Trophoblast cell (in vitro differentiated cells and primary cell): ENCODE measurements around the gene FOXRED1.

Source experiments
- DNase-seq, 2 donors: peaks; one replicate each; pipeline ENCODE4 v3.0.0-alpha.2; 2016
- H2AFZ ChIP-seq: 2 replicates; pipeline ENCODE4 v1.6.1; 2013; ENCODE audit warnings: low read length, moderate library complexity, mild to moderate bottlenecking; ENCODE audit not compliant: insufficient read depth, poor library complexity
- H2AK5ac ChIP-seq: 2 replicates; pipeline ENCODE4 v1.6.1; 2013; ENCODE audit warnings: mild to moderate bottlenecking, low read length
- H2BK120ac ChIP-seq: 2 replicates; pipeline ENCODE4 v1.6.1; 2013; ENCODE audit warnings: low read length, mild to moderate bottlenecking, moderate library complexity; ENCODE audit not compliant: insufficient read depth, poor library complexity
- H2BK12ac ChIP-seq: 2 replicates; pipeline ENCODE4 v1.6.1; 2013; ENCODE audit warnings: mild to moderate bottlenecking, low read length, moderate library complexity
- H2BK5ac ChIP-seq: 2 replicates; pipeline ENCODE4 v1.6.1; 2013; ENCODE audit warnings: low read length, low read depth, moderate library complexity, mild to moderate bottlenecking; ENCODE audit not compliant: poor library complexity
- H3K14ac ChIP-seq: 2 replicates; pipeline ENCODE4 v1.6.1; 2013; ENCODE audit warnings: mild to moderate bottlenecking, low read length
- H3K18ac ChIP-seq: 2 replicates; pipeline ENCODE4 v1.6.1; 2013; ENCODE audit warnings: mild to moderate bottlenecking, low read length
- H3K23ac ChIP-seq: 2 replicates; pipeline ENCODE4 v1.6.1; 2013; ENCODE audit warnings: low read length
- H3K27ac ChIP-seq: 2 replicates; pipeline ENCODE4 v1.5.1; 2013; ENCODE audit warnings: low read depth, mild to moderate bottlenecking, inconsistent platforms, low read length, moderate library complexity
- H3K27me3 ChIP-seq: 2 replicates; pipeline ENCODE4 v1.6.1; 2013; ENCODE audit warnings: inconsistent platforms, mild to moderate bottlenecking, low read length, moderate library complexity; ENCODE audit not compliant: insufficient read depth
- H3K36me3 ChIP-seq, 2 experiments: 1 replicate in 1 of 2; 2 replicates in 1 of 2; pipeline ENCODE4 v1.6.1; 2013; ENCODE audit warnings: low read length in 2 of 2, mild to moderate bottlenecking in 2 of 2, moderate library complexity in 1 of 2; ENCODE audit not compliant: insufficient read depth in 2 of 2, control insufficient read depth in 1 of 2
- H3K4ac ChIP-seq: 2 replicates; pipeline ENCODE4 v1.6.1; 2013; ENCODE audit warnings: low read depth, mild to moderate bottlenecking, low read length, moderate library complexity
- H3K4me1 ChIP-seq, 2 experiments: 1 replicate in 1 of 2; 2 replicates in 1 of 2; pipeline ENCODE4 v1.6.1; 2013; ENCODE audit warnings: low read length in 2 of 2, mild to moderate bottlenecking in 2 of 2, moderate library complexity in 1 of 2; ENCODE audit not compliant: insufficient read depth in 2 of 2, control insufficient read depth in 1 of 2
- H3K4me2 ChIP-seq: 2 replicates; pipeline ENCODE4 v1.6.1; 2013; ENCODE audit warnings: inconsistent platforms, mild to moderate bottlenecking, low read length, moderate library complexity
- H3K4me3 ChIP-seq: 2 replicates; pipeline ENCODE4 v1.5.1; 2013; ENCODE audit warnings: mild to moderate bottlenecking, low read depth, low read length, inconsistent platforms
- H3K79me1 ChIP-seq: one replicate; pipeline ENCODE4 v1.6.1; 2013; ENCODE audit warnings: low read length
- H3K79me2 ChIP-seq: 2 replicates; pipeline ENCODE4 v1.6.1; 2013; ENCODE audit warnings: low read length, mild to moderate bottlenecking; ENCODE audit not compliant: control insufficient read depth, insufficient read depth, poor library complexity
- H3K9ac ChIP-seq: 2 replicates; pipeline ENCODE4 v1.6.1; 2013; ENCODE audit warnings: mild to moderate bottlenecking, low read length
- H3K9me3 ChIP-seq: 2 replicates; pipeline ENCODE4 v1.6.1; 2013; ENCODE audit warnings: low read depth, mild to moderate bottlenecking, control low read depth, inconsistent platforms, low read length; ENCODE audit not compliant: insufficient read depth
- H4K12ac ChIP-seq: 2 replicates; pipeline ENCODE4 v1.6.1; 2013; ENCODE audit warnings: low read depth, mild to moderate bottlenecking, low read length, moderate library complexity
- H4K8ac ChIP-seq: 2 replicates; pipeline ENCODE4 v1.6.1; 2013; ENCODE audit warnings: low read depth, mild to moderate bottlenecking, low read length, moderate library complexity
- H4K91ac ChIP-seq: one replicate; pipeline ENCODE4 v1.6.1; 2013; ENCODE audit warnings: low read depth, mild to moderate bottlenecking, low read length, moderate library complexity
- WGBS: extraction: QIAGEN DNeasy Blood & Tissue Kit; methylation state at CpG from one replicate; pipeline ENCODE4 v1.1.7; 2013; ENCODE audit warnings: missing lambda C conversion rate; ENCODE audit not compliant: insufficient read length, insufficient coverage; ENCODE audit errors: extremely low coverage; 5-methylcytosine and 5-hydroxymethylcytosine counted together

The FOXRED1 gene

DNA sequence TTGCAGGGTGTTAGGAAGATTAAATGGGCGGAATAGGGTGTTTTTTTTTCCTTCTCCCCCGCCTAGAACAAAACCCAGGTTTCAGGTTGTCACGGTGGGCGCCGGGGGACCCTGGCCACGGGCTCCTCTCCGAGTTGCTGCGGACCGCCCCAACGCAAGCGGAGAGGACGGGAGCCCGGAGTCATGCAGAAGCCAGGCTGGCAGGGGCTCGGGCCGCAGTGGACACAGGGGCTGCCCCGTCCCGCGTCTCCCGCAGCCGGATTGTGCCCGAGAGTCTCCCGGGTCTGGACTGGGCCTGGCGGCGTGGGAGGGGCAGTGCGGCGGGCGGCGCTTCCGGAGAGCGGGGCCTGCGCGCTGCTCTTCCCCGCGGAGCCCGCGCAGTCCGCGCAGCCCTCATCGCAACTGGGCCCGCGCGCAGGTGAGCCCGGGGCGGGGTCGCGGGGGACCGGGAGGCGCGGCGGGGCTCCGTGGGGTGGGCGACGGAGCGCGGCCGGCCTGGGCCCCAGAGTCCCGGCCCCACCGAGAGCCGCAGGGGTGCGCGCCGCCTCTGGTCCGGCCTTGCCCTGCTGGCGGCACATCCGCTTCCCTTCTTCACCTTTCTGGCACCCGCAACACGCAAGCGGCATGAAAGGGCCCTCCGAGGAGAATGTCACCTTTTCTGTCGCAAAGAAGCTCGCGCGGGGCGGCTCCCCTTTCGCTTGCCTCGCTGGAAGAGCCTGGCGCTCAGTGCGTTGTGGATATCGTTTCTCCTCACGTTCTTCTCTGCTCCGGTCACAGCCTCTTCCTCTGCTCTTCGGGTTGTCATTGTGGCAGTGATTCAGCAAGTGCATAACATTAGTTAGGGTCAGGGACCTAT, 14.0 kb downstream of the FOXRED1 start, which contains the start of gene TIRAP:
TIRAP (plus strand) TSS at position 358 of the 856 bp plus-strand sequence. CDS start 7,802 bp downstream, outside the sequence.
- Histone ChIP-seq H4K8ac (peak within 1 kb of the TSS; percentile 98), H3K36me3 (no peaks in the 10 kb centered on the region), H3K14ac (peak within 1 kb of the TSS; percentile 95), H3K9me3 (no peaks in the 10 kb centered on the region), H3K4me3 (peak within 1 kb of the TSS; percentile 65), H3K23ac (peak within 1 kb of the TSS; percentile 1), H2AK5ac (peak within 1 kb of the TSS; percentile 91), H4K91ac (peak within 1 kb of the TSS; percentile 86), H3K27me3 (no peaks in the 10 kb centered on the region), H2BK5ac (peak within 1 kb of the TSS; percentile 45), H2BK120ac (peak within 1 kb of the TSS; percentile 60), H3K79me1 (peaks cover 8% of the 10 kb centered on the region), H2BK12ac (peak within 1 kb of the TSS; percentile 52), H4K12ac (peak within 1 kb of the TSS; percentile 98), H3K9ac (peak within 1 kb of the TSS; percentile 92), H3K4ac (peak within 1 kb of the TSS; percentile 91), H2AFZ (peak within 1 kb of the TSS; percentile 89), H3K4me1 (peaks cover 6 to 17% of the 10 kb centered on the region in 2 experiments), H3K4me2 (peak within 1 kb of the TSS; percentile 62), H3K27ac (no peak within 1 kb of the TSS), H3K18ac (peak within 1 kb of the TSS; percentile 94), H3K79me2 (peaks cover 6% of the 10 kb centered on the region)
- peak; percentile 39 to 66 for DNase-seq
- no CpG with 5 or more reads among the region's 82 CpGs for WGBS

DNA sequence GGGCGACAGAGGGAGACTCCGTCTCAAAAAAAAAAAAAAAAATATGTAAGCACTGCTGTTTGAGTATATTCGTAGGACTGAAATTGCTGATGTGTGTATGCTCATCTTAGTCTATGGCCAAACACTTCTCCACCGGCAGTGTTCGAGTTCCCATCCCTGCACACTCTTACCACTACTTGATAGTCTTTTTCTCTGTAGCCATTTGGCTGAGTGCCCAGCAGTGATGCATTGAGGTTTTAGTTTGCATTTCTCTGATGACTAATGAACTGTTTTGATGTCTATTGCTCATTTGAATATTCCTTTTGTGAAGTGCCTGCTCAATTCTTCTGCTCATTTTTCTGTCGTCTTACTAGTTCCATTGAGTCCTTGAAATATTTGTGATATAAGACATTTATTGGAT, 15.9 kb downstream of the FOXRED1 start:
- no peak overlapping the region for H4K12ac ChIP-seq
- H2BK120ac ChIP-seq = no peak overlapping the region
- DNase-seq = peak; percentile 23 to 32
- H2BK12ac ChIP-seq = no peak overlapping the region
- no peak overlapping the region for H2AK5ac ChIP-seq
- no peak overlapping the region for H3K4me3 ChIP-seq
- no peak overlapping the region for H2AFZ ChIP-seq
- H3K4me1 ChIP-seq = peaks cover 6 to 17% of the 10 kb centered on the region in 2 experiments
- H3K79me2 ChIP-seq = peaks cover 6% of the 10 kb centered on the region
- no peak overlapping the region for H3K14ac ChIP-seq
- H3K4me2 ChIP-seq = no peak overlapping the region
- peaks cover 8% of the 10 kb centered on the region for H3K79me1 ChIP-seq
- H3K27ac ChIP-seq = no peak overlapping the region
- no peaks in the 10 kb centered on the region for H3K27me3 ChIP-seq
- H3K23ac ChIP-seq = no peak overlapping the region
- no peak overlapping the region for H4K91ac ChIP-seq
- H3K36me3 ChIP-seq = no peaks in the 10 kb centered on the region
- H3K9me3 ChIP-seq = no peaks in the 10 kb centered on the region
- no CpG with 5 or more reads among the region's 6 CpGs for WGBS
- H2BK5ac ChIP-seq = no peak overlapping the region
- H3K4ac ChIP-seq = no peak overlapping the region
- H3K9ac ChIP-seq = no peak overlapping the region
- no peak overlapping the region for H3K18ac ChIP-seq
- H4K8ac ChIP-seq = no peak overlapping the region

DNA sequence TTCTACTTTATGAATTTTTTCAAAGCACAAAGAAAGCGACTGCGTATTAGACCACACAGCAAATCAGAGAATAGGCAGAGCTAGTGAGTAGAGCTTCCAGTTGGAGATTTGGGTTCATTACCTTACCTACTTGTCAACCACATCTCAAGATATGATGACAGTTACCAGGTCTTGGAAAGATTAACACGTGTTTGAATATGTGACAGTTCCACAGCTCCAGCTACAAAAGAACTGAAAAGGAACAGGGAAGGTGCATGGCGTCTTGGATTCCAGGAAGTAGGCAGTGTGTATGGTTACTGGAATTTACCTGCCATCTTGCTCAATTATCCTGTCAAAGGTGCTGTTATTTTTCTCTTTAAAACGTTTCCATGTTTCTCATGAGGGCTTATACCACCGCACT, 19.3 kb downstream of the FOXRED1 start:
- Histone ChIP-seq H3K4ac (no peak overlapping the region), H4K91ac (no peak overlapping the region), H3K4me3 (no peak overlapping the region), H2BK12ac (no peak overlapping the region), H3K4me2 (no peak overlapping the region), H3K4me1 (peaks cover 18 to 19% of the 10 kb centered on the region in 2 experiments), H2BK5ac (no peak overlapping the region), H3K27me3 (no peaks in the 10 kb centered on the region), H3K9me3 (no peaks in the 10 kb centered on the region), H4K8ac (no peak overlapping the region), H3K14ac (no peak overlapping the region), H3K9ac (no peak overlapping the region), H3K36me3 (peaks cover 11 to 14% of the 10 kb centered on the region in 2 experiments), H3K79me2 (peaks cover 4% of the 10 kb centered on the region), H2AK5ac (no peak overlapping the region), H3K79me1 (peaks cover 4% of the 10 kb centered on the region), H2BK120ac (no peak overlapping the region), H2AFZ (no peak overlapping the region), H3K23ac (no peak overlapping the region), H4K12ac (no peak overlapping the region), H3K18ac (no peak overlapping the region), H3K27ac (no peak overlapping the region)
- WGBS = no CpG with 5 or more reads among the region's 6 CpGs
- no peak for DNase-seq

GRCh38 chr11:126290887-126291286, 21.9 kb downstream of the FOXRED1 start:
- H3K27me3 ChIP-seq = no peaks in the 10 kb centered on the region
- peaks cover 16 to 22% of the 10 kb centered on the region in 2 experiments for H3K36me3 ChIP-seq
- WGBS = no CpG with 5 or more reads among the region's 12 CpGs

More at GRCh38 chr11:126290887-126291286, 21.9 kb downstream of the FOXRED1 start:
- Histone ChIP-seq H3K4me1 (peaks cover 13 to 14% of the 10 kb centered on the region in 2 experiments), H2BK5ac (peak overlapping the region; percentile 8), H3K79me2 (no peaks in the 10 kb centered on the region), H3K9me3 (no peaks in the 10 kb centered on the region), H3K4me2 (no peak overlapping the region), H3K79me1 (no peaks in the 10 kb centered on the region), H3K18ac (no peak overlapping the region), H3K9ac (no peak overlapping the region), H3K4me3 (no peak overlapping the region), H2AFZ (peak overlapping the region; percentile 42), H3K14ac (no peak overlapping the region), H4K8ac (peak overlapping the region; percentile 50), H3K23ac (no peak overlapping the region), H3K27ac (peak overlapping the region; percentile 59), H3K4ac (no peak overlapping the region), H2BK120ac (no peak overlapping the region), H4K12ac (no peak overlapping the region), H2BK12ac (no peak overlapping the region), H2AK5ac (no peak overlapping the region), H4K91ac (peak overlapping the region; percentile 1)
- DNase-seq = no peak
